IPS-18c (cell line): Measurements from ENCODE around the gene EXOC3.
"Not testable (repeated sequence)": the region's sequence is repeated elsewhere in the genome, so short reads cannot be mapped to it uniquely, and the experiment has no call there.

Experiments used
- H3K4me3 ChIP-seq: 2 replicates; pipeline ENCODE4 v1.7.0; 2013; ENCODE audit warnings: low read depth, mild to moderate bottlenecking, low read length, moderate library complexity; ENCODE audit not compliant: insufficient read depth
- H3K9me3 ChIP-seq: one replicate; pipeline ENCODE4 v1.6.1; 2013; ENCODE audit warnings: mild to moderate bottlenecking, low read length, moderate library complexity; ENCODE audit not compliant: control insufficient read depth, insufficient read depth

The EXOC3 gene

GRCh38 chr5:473551-474192 lies 30.7 kb downstream of the EXOC3 start:
- Histone ChIP-seq H3K9me3 (no peaks in the 10 kb centered on the region), H3K4me3 (peak overlapping the region; percentile 66)

- not testable (repeated sequence) for H3K9me3 ChIP-seq
- peak overlapping the region; percentile 66 for H3K4me3 ChIP-seq
Observed at GRCh38 chr5:474232-474839, 31.4 kb downstream of the EXOC3 start.

- peak overlapping the region; percentile 40 for H3K4me3 ChIP-seq
- no peaks in the 10 kb centered on the region for H3K9me3 ChIP-seq
Observed at GRCh38 chr5:474840-475661, 32.1 kb downstream of the EXOC3 start.

GRCh38 chr5:475704-476101 lies 32.7 kb downstream of the EXOC3 start:
- Histone ChIP-seq H3K4me3 (no peak overlapping the region), H3K9me3 (no peaks in the 10 kb centered on the region)

- Histone ChIP-seq H3K9me3 (no peaks in the 10 kb centered on the region), H3K4me3 (no peak overlapping the region)
Observed at GRCh38 chr5:476102-476813, 33.3 kb downstream of the EXOC3 start.

GRCh38 chr5:476814-477175 lies 33.8 kb downstream of the EXOC3 start:
- Histone ChIP-seq H3K9me3 (no peaks in the 10 kb centered on the region), H3K4me3 (no peak overlapping the region)

- H3K4me3 ChIP-seq, result no peak overlapping the region
- H3K9me3 ChIP-seq, result no peaks in the 10 kb centered on the region
Observed at GRCh38 chr5:477247-477646, 34.3 kb downstream of the EXOC3 start.

GRCh38 chr5:477871-478270 lies 34.9 kb downstream of the EXOC3 start:
- H3K4me3 ChIP-seq, result no peak overlapping the region
- no peaks in the 10 kb centered on the region for H3K9me3 ChIP-seq

GRCh38 chr5:478369-478981 lies 35.5 kb downstream of the EXOC3 start:
- H3K4me3 ChIP-seq, result no peak overlapping the region
- H3K9me3 ChIP-seq, result no peaks in the 10 kb centered on the region

- H3K4me3 ChIP-seq, result no peak overlapping the region
- no peaks in the 10 kb centered on the region for H3K9me3 ChIP-seq
Observed at GRCh38 chr5:478982-479535, 36.1 kb downstream of the EXOC3 start.

- Histone ChIP-seq H3K9me3 (no peaks in the 10 kb centered on the region), H3K4me3 (no peak overlapping the region)
Observed at GRCh38 chr5:479566-480319, 36.8 kb downstream of the EXOC3 start.

GRCh38 chr5:481347-481746 lies 38.4 kb downstream of the EXOC3 start:
- Histone ChIP-seq H3K9me3 (no peaks in the 10 kb centered on the region), H3K4me3 (no peak overlapping the region)

- H3K4me3 ChIP-seq, result no peak overlapping the region
- H3K9me3 ChIP-seq, result no peaks in the 10 kb centered on the region
Observed at GRCh38 chr5:482021-482420, 39.0 kb downstream of the EXOC3 start.

GRCh38 chr5:482506-482905 lies 39.5 kb downstream of the EXOC3 start:
- H3K4me3 ChIP-seq, result no peak overlapping the region

GRCh38 chr5:483011-483410 lies 40.0 kb downstream of the EXOC3 start:
- H3K9me3 ChIP-seq, result no peaks in the 10 kb centered on the region
- H3K4me3 ChIP-seq, result no peak overlapping the region

More at GRCh38 chr5:482506-482905, 39.5 kb downstream of the EXOC3 start:
- no peaks in the 10 kb centered on the region for H3K9me3 ChIP-seq

GRCh38 chr5:483434-484140 lies 40.6 kb downstream of the EXOC3 start:
- no peaks in the 10 kb centered on the region for H3K9me3 ChIP-seq
- H3K4me3 ChIP-seq, result no peak overlapping the region
